Heart left ventricle (tissue), 13 donors: ENCODE data around the gene OPHN1.

Experiments
- CTCF ChIP-seq, 12 donors: fragments of 200-600 bp; sonication (generic) in 4 of 12; IDR thresholded peaks; one replicate each; pipeline versions ENCODE4 v1.5.0 to v1.8.0; 2018 to 2022; ENCODE audit warnings: antibody characterized with exemption in 12 of 12, mild to moderate bottlenecking in 5 of 12
- POLR2A ChIP-seq, 2 donors: fragments of 450-650 bp; IDR thresholded peaks; one replicate each; pipeline ENCODE4 v1.6.1; 2017; ENCODE audit warnings: antibody characterized with exemption in 2 of 2, mild to moderate bottlenecking in 2 of 2, moderate library complexity in 2 of 2
- donor health status: ischemic (EF 13 %, LVEDD 7.1; RV severe dilation, severe dysfunction).
- donor health status: DM: no; HTN: yes; CAD: no.
- donor health status: DM: no; HTN: no; CAD: no.
- donor health status: ischemic (EF 25% LVEDD 6.9; RV normal size, moderate dysfunction).
- donor health status: ischemic (EF 25% LVEDD 5.7; RV mildly dilated, moderate dysfunction).
- donor health status: ischemic (EF 35%, LVEDD 5.7; RV mildly dilated, moderate dysfunction).
- donor health status: nonischemic (EF 11% LVEDD 7.7; RV severe dilation, severe dysfunction).
- donor health status: DM: yes; HTN: yes; CAD: no.
- donor health status: PGD.
- donor health status: ischemic (EF 29% LVEDD 5.4; RV normal size, mild dysfunction).
- donor health status: nonischemic (EF 23%, LVEDD 6.1; RV moderate dilation, normal function).

- no peak for TF ChIP-seq CTCF (IDR thresholded peaks at IDR 0.05)
- no peak for TF ChIP-seq POLR2A (IDR thresholded peaks at IDR 0.05)
These were observed 183.9 kb downstream of the OPHN1 start for GRCh38 chrX:68249401-68249831.
